ENCODE measurements around the gene HS6ST3.

DNA sequence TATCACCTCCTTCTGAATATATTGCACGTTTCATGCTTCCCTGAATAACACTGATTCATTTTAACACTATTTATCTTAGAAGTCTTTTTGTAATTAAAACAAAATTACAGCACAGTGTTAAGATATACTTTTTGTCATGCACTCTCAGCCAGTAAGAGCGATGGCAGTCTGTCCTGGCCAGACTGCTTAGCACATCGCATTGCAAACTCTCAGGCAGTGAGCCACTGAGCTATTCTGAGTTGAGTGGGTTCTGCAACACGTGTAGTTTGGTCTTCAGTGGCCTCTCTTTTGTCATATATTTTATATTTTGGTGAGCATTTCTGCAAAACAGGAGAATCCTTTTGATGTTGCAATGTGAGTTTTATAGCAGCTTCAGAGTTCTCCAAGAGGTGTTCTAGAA lies 332.1 kb downstream of the HS6ST3 start:
- TF ChIP-seq, protein P1, sequence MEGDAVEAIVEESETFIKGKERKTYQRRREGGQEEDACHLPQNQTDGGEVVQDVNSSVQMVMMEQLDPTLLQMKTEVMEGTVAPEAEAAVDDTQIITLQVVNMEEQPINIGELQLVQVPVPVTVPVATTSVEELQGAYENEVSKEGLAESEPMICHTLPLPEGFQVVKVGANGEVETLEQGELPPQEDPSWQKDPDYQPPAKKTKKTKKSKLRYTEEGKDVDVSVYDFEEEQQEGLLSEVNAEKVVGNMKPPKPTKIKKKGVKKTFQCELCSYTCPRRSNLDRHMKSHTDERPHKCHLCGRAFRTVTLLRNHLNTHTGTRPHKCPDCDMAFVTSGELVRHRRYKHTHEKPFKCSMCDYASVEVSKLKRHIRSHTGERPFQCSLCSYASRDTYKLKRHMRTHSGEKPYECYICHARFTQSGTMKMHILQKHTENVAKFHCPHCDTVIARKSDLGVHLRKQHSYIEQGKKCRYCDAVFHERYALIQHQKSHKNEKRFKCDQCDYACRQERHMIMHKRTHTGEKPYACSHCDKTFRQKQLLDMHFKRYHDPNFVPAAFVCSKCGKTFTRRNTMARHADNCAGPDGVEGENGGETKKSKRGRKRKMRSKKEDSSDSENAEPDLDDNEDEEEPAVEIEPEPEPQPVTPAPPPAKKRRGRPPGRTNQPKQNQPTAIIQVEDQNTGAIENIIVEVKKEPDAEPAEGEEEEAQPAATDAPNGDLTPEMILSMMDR (IDR thresholded peaks at IDR 0.05) = no peak
- TF ChIP-seq, protein P2, sequence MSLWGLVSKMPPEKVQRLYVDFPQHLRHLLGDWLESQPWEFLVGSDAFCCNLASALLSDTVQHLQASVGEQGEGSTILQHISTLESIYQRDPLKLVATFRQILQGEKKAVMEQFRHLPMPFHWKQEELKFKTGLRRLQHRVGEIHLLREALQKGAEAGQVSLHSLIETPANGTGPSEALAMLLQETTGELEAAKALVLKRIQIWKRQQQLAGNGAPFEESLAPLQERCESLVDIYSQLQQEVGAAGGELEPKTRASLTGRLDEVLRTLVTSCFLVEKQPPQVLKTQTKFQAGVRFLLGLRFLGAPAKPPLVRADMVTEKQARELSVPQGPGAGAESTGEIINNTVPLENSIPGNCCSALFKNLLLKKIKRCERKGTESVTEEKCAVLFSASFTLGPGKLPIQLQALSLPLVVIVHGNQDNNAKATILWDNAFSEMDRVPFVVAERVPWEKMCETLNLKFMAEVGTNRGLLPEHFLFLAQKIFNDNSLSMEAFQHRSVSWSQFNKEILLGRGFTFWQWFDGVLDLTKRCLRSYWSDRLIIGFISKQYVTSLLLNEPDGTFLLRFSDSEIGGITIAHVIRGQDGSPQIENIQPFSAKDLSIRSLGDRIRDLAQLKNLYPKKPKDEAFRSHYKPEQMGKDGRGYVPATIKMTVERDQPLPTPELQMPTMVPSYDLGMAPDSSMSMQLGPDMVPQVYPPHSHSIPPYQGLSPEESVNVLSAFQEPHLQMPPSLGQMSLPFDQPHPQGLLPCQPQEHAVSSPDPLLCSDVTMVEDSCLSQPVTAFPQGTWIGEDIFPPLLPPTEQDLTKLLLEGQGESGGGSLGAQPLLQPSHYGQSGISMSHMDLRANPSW (CRISPR knock-in tag; conservative IDR thresholded peaks at IDR 0.05; ENCODE audit: low read depth) = no peak
- TF ChIP-seq GTF2I (CRISPR knock-in tag; conservative IDR thresholded peaks at IDR 0.05) = no peak
- TF ChIP-seq, protein P3, sequence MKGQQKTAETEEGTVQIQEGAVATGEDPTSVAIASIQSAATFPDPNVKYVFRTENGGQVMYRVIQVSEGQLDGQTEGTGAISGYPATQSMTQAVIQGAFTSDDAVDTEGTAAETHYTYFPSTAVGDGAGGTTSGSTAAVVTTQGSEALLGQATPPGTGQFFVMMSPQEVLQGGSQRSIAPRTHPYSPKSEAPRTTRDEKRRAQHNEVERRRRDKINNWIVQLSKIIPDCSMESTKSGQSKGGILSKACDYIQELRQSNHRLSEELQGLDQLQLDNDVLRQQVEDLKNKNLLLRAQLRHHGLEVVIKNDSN (CRISPR knock-in tag; IDR thresholded peaks at IDR 0.05) = no peak
- TF ChIP-seq ZBTB21 (CRISPR knock-in tag; IDR thresholded peaks at IDR 0.05; ENCODE audit: borderline replicate concordance) = no peak
- TF ChIP-seq, protein P4, sequence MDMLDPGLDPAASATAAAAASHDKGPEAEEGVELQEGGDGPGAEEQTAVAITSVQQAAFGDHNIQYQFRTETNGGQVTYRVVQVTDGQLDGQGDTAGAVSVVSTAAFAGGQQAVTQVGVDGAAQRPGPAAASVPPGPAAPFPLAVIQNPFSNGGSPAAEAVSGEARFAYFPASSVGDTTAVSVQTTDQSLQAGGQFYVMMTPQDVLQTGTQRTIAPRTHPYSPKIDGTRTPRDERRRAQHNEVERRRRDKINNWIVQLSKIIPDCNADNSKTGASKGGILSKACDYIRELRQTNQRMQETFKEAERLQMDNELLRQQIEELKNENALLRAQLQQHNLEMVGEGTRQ (CRISPR knock-in tag; IDR thresholded peaks at IDR 0.05) = no peak
- no peak for TF ChIP-seq CBFB (CRISPR knock-in tag; IDR thresholded peaks at IDR 0.05; ENCODE audit: low read depth)
- TF ChIP-seq CREM (CRISPR knock-in tag; IDR thresholded peaks at IDR 0.05) = no peak

All from WTC11 (cell line).